Upper lobe of left lung (tissue), 6 donors: ENCODE data around the gene CSF1. TPM values are rescaled to one million over a fixed set of nuclear protein-coding genes. Genes with fewer than 3 reads are reported as not detected.
"Not testable (repeated sequence)": the region's sequence is repeated elsewhere in the genome, so short reads cannot be mapped to it uniquely, and the experiment has no call there.

Source experiments
- ATAC-seq, 2 donors: fragments of 200-7000 bp; cut with Tn5 transposase; one replicate each; pipeline ENCODE4 v1.9.1; 2022; ENCODE audit warnings: mild to moderate bottlenecking in 2 of 2, moderate library complexity in 2 of 2; ENCODE audit not compliant: low FRiP score in 2 of 2
- DNase-seq, 2 donors: peaks; one replicate each; pipeline ENCODE4 v3.0.0-alpha.2; 2019 to 2020
- H3K27ac ChIP-seq, 4 donors: fragments of 200-600 bp; sonication (generic); one replicate each; pipeline ENCODE4 v1.5.1; 2016 to 2019
- H3K27me3 ChIP-seq, 4 donors: fragments of 200-600 bp; sonication (generic); one replicate each; pipeline ENCODE4 v1.5.1; 2017 to 2019
- H3K36me3 ChIP-seq, 4 donors: fragments of 200-600 bp; sonication (generic); one replicate each; pipeline ENCODE4 v1.5.1; 2016 to 2019
- H3K4me1 ChIP-seq, 4 donors: fragments of 200-600 bp; sonication (generic); one replicate each; pipeline ENCODE4 v1.5.1; 2018 to 2019
- H3K4me3 ChIP-seq, 4 donors: fragments of 200-600 bp; sonication (generic); one replicate each; pipeline ENCODE4 v1.5.1; 2017 to 2019; ENCODE audit warnings: mild to moderate bottlenecking in 2 of 4, moderate library complexity in 1 of 4
- H3K9me3 ChIP-seq, 4 donors: fragments of 200-600 bp; sonication (generic); one replicate each; pipeline ENCODE4 v1.5.1; 2018 to 2019
- CTCF ChIP-seq, 6 experiments: fragments of 450-650 bp in 4 of 6; fragments of 200-600 bp in 2 of 6; sonication (generic) in 2 of 6; IDR thresholded peaks; one replicate each; pipeline ENCODE4 v1.5.1; 2016 to 2019; ENCODE audit warnings: antibody characterized with exemption in 6 of 6
- EP300 ChIP-seq, 4 donors: sonication (generic); formaldehyde crosslinking; IDR thresholded peaks; one replicate each; pipeline ENCODE4 v1.5.1; 2017; ENCODE audit warnings: antibody characterized with exemption in 4 of 4, control low read depth in 2 of 4
- POLR2A ChIP-seq, 4 donors: fragments of 450-650 bp; IDR thresholded peaks; one replicate each; pipeline ENCODE4 v1.5.1; 2016 to 2017; ENCODE audit warnings: antibody characterized with exemption in 4 of 4, mild to moderate bottlenecking in 2 of 4
- POLR2AphosphoS5 ChIP-seq, 2 donors: sonication (generic); formaldehyde crosslinking; IDR thresholded peaks; one replicate each; pipeline ENCODE4 v1.5.1; 2017; ENCODE audit warnings: antibody characterized with exemption in 2 of 2
- WGBS, 2 donors: methylation state at CpG; one replicate each; pipeline ENCODE4 v1.1.5; 2017 to 2018; 5-methylcytosine and 5-hydroxymethylcytosine counted together
- total RNA-seq, 6 donors: library from RNA; depleted of rRNA in 4 of 6; stranded (reverse); fragments of >200 nt in 4 of 6; gene quantifications; one replicate each; pipeline versions ENCODE4 v1.1.0 to v1.2.1, GENCODE V29; 2016 to 2021
- donor health status: DM: no; HTN: no; CAD: no; lungs with moderate emphysema.
- donor health status: DM: no; HTN: yes; CAD: no; lungs with severe emphysema.

The CSF1 gene
- total RNA-seq, 6 donors from 2014 or later = 19.4 to 106 (median 36.5) TPM

- H3K9me3 ChIP-seq = no peaks in the 10 kb centered on the region
- no peak for DNase-seq
- H3K36me3 ChIP-seq = no peaks in the 10 kb centered on the region
- peak overlapping the region in 2 of 4 donors; percentile 73 to 78 for H3K27ac ChIP-seq
- TF ChIP-seq POLR2AphosphoS5 (IDR thresholded peaks at IDR 0.05) (no peak), EP300 (IDR thresholded peaks at IDR 0.05) (no peak), CTCF (IDR thresholded peaks at IDR 0.05) (no peak), POLR2A (IDR thresholded peaks at IDR 0.05) (no peak)
- no peak for ATAC-seq
- no peak overlapping the region for H3K4me3 ChIP-seq
- no peaks in the 10 kb centered on the region for H3K27me3 ChIP-seq
- H3K4me1 ChIP-seq = peaks cover 4 to 15% (median 6%) of the 10 kb centered on the region in 4 donors
These were observed 37.6 kb downstream of the CSF1 start for GRCh38 chr1:109948285-109948630.

DNA sequence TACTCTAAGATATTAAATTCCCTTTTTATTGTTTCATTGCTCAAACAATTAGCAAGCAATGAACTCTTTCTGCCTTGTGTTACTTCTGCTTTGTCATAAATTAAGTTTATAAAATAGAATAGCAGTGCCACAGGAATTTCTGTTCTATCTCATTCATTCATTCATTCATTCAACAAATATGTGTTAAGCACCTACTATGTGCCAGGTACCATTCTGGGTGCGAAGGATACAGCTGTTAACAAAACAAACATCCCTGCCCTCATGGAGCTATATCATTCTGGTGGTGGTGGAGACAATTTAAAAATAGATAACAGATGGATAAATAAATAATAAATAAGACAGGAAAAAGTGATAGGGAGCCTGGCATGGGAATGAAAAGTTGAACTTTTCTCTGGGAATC lies 39.4 kb downstream of the CSF1 start:
- Histone ChIP-seq H3K4me3 (no peak overlapping the region), H3K27ac (no peak overlapping the region), H3K4me1 (peaks cover 4 to 18% (median 6%) of the 10 kb centered on the region in 4 donors), H3K36me3 (no peaks in the 10 kb centered on the region), H3K27me3 (no peaks in the 10 kb centered on the region), H3K9me3 (no peaks in the 10 kb centered on the region)
- TF ChIP-seq EP300 (IDR thresholded peaks at IDR 0.05) = no peak
- no peak for TF ChIP-seq POLR2AphosphoS5 (IDR thresholded peaks at IDR 0.05)
- no peak for TF ChIP-seq CTCF (IDR thresholded peaks at IDR 0.05)
- TF ChIP-seq POLR2A (IDR thresholded peaks at IDR 0.05) = no peak
- no peak for DNase-seq
- ATAC-seq = no peak
- WGBS, 2 donors = 84 to 88% methylated on average over 1 of the region's 1 CpG

DNA sequence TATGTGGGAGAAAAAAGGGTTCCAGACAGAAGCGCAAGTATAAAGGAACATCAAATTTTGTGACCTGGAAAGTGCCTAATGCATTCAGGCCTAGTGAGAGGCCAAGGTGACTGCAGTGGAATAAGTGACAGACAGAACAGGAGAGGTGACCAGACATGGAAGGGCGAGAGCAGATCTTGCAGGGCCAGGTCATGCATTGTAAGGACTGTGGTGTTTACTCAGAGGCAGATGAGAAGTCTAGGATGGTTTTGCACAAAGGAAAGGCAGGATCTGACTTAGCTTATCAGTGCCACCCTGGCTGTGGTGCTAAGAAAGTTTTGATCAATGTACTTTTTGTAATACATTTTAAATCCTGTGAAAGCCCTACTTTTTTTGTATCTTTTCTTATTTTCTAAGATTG lies 39.9 kb downstream of the CSF1 start:
- Histone ChIP-seq H3K4me3 (no peak overlapping the region), H3K9me3 (no peaks in the 10 kb centered on the region), H3K36me3 (no peaks in the 10 kb centered on the region), H3K27me3 (no peaks in the 10 kb centered on the region), H3K4me1 (peaks cover 4 to 18% (median 6%) of the 10 kb centered on the region in 4 donors), H3K27ac (no peak overlapping the region)
- DNase-seq (no peak), ATAC-seq (no peak)
- TF ChIP-seq EP300 (IDR thresholded peaks at IDR 0.05) (no peak), POLR2AphosphoS5 (IDR thresholded peaks at IDR 0.05) (no peak), POLR2A (IDR thresholded peaks at IDR 0.05) (no peak), CTCF (IDR thresholded peaks at IDR 0.05) (no peak)
- WGBS, 2 donors = 88 to 90% methylated on average over 2 of the region's 2 CpGs

- 96 to 98% methylated on average over 5 of the region's 5 CpGs for WGBS, 2 donors
- H3K4me1 ChIP-seq = peaks cover 4 to 18% (median 6%) of the 10 kb centered on the region in 4 donors
- not testable (repeated sequence) for H3K27ac ChIP-seq, H3K9me3 ChIP-seq, DNase-seq, H3K4me3 ChIP-seq, H3K27me3 ChIP-seq, H3K36me3 ChIP-seq, ATAC-seq
These were observed 40.9 kb downstream of the CSF1 start for GRCh38 chr1:109951501-109951900.

DNA sequence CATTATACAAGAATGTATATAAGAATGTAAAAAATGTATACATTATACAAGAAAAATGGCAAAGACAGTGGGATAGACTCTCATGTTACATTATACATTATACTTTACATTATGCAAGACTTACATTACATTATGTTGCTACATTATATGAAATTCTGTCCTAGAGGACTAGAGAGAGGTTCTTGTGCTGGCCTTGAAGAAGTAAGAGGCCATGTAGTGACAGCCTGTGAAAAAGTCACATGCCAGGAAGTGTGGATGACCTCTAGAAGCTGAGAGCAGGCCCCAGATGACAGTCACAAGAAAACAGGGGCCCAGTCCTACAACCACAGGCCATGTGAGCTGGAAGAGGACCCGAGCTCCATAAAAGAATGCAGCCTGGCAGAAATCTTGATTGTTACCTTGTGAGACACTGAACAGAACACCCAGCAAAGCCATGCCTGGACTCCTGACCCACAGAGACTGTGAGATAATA lies 43.4 kb downstream of the CSF1 start:
- DNase-seq (no peak), ATAC-seq (no peak)
- H3K9me3 ChIP-seq = no peaks in the 10 kb centered on the region
- H3K36me3 ChIP-seq = no peaks in the 10 kb centered on the region
- peaks cover 0 to 3% (median 0%) of the 10 kb centered on the region in 4 donors for H3K4me1 ChIP-seq
- H3K27ac ChIP-seq = no peak overlapping the region
- WGBS, 2 donors = 47 to 73% methylated on average over 1 of the region's 1 CpG
- no peaks in the 10 kb centered on the region for H3K27me3 ChIP-seq
- H3K4me3 ChIP-seq = no peak overlapping the region
- TF ChIP-seq POLR2A (IDR thresholded peaks at IDR 0.05) (no peak), CTCF (IDR thresholded peaks at IDR 0.05) (no peak), POLR2AphosphoS5 (IDR thresholded peaks at IDR 0.05) (no peak), EP300 (IDR thresholded peaks at IDR 0.05) (no peak)
